Stimulated activated CD4-positive, alpha-beta T cell treated with anti-CD3 and anti-CD28 coated beads, TNF-alpha, amount 100 ng/mL, for 48 hours (primary cell): ENCODE results near the gene HIPK1.

Experiments
- DNase-seq, 3 donors: peaks; one replicate each; pipeline ENCODE4 v3.0.0-alpha.2; 2020; ENCODE audit warnings: low read depth in 3 of 3

HIPK1 gene

DNA sequence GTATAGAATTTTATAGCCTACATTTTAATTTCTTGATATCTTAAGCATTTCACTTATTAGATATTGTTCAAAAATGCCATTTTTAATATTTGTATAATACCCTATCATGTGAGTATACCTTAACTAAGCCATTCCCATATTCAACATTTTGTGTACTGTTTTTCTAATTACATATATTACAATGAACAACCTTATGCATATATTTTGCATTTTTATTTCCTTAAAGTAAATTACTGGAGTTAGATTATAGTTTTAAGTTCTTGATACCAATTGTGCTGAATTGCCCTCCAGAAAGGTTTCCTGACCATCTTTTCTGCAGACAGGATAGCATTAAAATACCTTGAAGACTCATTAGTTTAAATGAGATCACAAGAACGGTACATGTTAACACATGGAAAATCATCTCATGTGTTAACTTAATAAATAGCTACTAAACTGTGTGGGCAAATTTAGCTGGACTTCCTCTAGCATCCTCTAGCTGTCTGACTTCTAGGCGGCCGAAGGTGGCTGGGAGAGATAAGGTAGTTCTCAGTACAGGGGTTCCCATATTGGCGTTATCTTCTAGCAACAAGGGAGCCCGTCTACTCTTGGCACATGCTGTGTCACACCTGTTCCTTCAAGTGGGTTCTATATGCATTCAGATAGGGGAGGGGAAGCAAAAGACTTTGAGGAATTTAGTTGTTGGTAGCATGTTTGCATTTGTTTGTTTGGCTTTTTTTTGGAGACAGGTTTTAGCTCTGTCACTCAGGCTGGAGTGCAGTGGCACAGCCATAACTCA lies 15.0 kb upstream of the HIPK1 start:
- no peak for DNase-seq

DNA sequence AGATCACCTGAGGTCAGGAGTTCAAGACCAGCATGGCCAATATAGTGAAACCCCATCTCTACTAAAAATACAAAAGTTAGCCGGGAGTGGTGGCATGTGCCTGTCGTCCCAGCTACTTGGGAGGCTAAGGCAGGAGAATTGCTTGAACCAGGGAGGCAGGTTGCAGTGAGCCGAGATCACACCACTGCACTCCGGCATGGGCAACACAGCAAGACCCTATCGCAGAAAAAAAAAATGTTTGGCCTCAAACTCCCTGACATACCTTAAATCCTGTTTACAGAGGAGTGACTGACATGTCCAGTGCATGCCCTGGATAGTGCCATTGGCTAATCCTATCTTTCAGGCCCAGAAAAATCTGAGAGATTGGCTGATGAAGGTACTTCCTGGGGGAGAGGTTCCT lies 12.2 kb upstream of the HIPK1 start:
- DNase-seq, result no peak

GRCh38 chr1:113917400-113918082 lies 11.6 kb upstream of the HIPK1 start:
- DNase-seq, result no peak

DNA sequence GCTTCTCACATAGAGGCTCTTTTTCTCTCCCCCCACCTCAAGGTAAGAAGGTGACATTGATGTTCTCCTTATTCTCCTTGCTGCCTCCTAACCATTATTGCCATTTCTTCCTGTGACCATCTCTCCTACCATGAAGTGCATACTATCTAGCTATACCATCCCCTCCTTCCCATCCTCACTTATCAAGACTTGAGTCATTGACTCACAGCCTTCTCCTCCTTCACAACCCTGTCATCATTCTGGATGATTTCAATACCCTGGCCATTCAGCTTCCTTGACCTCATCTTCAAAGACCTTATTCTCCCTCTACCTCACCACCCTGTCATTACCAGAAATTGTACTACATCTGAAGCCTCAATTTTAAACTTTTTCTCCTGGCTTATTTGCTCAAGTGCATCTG lies 10.9 kb upstream of the HIPK1 start:
- no peak for DNase-seq

DNA sequence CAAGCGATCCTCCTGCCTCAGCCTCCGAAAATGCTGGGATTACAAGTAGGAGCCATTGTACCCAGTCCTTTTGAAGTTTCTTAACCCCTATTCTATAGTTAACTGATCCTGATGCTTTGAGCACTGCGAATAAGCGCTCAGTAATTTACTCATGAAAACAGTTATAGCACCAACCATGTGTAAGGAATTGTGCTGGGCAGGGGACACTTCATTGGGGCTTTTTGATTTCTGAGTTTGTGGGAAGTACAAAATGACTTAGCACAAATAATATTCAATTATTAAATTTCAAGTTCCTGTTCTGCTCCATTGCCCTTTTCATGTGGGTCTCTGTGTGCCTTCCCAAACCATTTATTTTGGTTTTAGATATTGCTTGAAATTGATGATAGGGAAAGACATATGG lies 6.2 kb upstream of the HIPK1 start:
- DNase-seq, result no peak

DNA sequence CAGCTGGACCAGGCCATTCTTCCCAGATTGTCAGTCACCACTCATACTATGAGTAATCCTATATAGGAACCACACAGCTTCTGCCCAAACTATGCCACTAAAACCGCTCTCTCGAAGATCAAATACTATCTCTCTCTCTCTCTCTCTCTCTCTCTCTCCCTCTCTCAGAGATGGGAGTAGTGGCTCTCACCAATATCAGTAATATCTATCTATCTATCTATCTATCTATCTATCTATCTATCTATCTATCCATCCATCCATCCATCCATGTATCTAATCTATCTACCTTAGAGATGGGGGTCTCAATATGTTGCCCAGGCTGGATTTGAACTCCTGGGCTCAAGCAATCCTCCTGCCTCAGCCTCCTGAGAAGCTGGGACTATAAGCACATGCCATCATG lies 4.7 kb upstream of the HIPK1 start:
- no peak for DNase-seq

DNA sequence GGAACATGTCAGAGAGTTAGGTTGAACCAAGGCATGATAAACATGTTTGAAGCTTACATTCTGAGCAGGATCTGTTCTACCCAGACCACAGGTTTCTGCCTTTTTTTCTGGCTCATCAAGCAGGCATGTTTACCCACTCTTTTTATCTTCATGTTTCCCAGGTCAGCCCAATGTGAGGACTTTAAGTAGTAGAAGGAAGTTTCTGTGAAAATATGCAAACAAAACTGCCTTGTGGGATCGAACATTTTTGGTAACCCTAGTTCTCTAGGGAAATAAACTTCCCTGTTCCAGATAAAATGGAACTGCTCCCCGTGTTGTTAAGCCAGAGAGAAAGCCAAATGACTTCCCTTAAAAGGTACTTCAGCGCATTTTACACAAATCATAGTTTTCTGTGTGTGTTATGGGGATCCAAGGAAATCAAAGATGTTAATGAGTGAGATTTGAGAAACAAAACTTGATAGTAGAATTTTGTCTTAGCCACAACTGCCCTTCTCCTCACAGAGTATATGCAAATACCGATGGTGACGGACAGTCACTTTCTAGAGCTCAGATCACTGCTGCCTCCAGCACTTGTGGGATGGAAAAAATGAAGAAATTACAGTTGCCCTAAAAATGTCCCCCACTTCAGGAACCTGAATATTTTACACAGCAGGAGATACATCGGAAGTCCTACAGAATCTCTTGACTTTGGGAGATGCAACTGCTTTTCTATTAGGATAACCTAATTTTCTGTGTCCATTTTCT lies 765 bp upstream of the HIPK1 start:
- DNase-seq, result no peak

GRCh38 chr1:113929750-113930498 lies 800 bp downstream of the HIPK1 start:
- DNase-seq, result peak; percentile 26 to 46 (median 45)

GRCh38 chr1:113930499-113931161 lies 1.5 kb downstream of the HIPK1 start:
- DNase-seq, result peak; percentile 34 to 59 (median 53)

DNA sequence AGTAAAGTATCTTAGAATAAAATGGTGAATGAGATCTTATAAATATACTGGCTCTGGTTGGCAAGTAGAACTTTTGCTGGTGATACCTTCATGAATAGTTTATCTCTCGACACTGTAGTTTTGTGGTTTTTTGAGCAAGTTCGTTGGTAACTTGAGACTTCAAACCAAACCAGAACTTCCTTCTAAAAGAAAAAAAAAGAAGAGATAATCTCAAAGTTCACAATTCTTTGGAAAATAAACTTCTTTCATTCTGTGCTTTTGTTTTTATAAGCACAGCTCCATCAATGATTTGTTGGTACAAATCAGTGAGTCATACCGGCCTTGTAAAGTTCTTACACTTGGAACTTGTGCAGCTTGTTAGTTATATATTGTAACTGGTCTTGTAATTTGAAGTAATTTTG lies 2.3 kb downstream of the HIPK1 start:
- no peak for DNase-seq

- no peak for DNase-seq
These were observed 4.9 kb downstream of the HIPK1 start for GRCh38 chr1:113934006-113934405.

DNA sequence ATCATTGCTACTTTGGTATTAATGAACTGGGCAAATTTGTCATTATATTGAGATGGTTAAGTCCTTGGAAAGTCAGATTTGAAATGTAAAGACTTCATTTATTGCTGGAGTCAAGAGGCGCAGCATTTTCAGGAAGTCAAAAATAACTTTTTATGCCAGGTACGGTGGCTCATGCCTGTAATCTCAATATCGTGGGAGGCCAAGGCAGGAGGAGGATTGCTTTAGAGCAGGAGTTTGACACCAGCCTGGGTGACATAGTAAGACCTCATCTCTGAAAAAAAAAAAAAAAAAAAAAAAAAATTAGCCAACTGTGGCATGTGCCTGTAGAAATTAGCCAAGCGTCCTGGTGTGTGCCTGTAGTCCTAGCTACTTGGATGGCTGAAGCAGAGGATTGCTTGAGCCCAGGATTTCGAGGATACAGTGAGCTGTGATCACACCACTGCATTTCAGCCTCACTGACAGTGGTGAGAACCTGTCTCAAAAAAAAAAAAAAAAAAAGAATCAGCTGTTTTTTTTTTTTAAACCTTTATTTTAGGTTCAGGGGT lies 5.5 kb downstream of the HIPK1 start:
- DNase-seq, result no peak

DNA sequence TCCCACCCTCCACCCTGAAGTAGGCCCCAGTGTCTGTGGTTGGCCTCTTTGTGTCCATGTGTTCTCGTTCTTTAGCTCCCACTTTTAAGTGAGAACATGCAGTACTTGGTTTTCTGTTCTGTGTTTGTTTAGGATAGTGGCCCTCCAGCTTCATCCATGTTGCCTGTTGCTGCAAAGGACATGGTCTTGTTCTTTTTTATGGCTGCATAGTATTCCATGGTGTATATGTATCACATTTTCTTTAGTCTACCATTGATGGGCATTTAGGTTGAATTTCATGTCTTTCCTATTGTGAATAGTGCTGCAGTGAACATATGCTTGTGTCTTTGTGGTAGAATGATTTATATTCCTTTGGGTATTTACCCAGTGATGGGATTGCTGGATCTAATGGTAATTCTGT lies 6.1 kb downstream of the HIPK1 start:
- no peak for DNase-seq

DNA sequence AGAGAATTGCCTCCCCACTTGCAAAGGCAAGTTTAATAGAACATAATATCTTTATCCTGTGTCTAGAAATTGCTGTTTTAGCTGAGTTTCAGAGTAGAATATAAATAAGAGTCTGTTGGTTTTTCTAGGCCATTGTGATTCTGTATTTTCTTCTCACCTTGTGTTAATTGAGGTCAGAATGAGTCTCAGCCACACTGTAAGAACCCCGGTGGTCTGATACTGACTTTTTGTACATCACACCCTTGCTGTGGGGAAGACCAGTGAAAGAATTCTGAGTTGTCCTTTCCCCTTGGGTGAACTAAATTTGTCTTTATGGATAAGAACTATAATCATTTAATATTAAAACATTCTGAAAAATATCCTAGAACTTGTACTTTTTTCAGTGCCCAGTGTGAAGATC lies 6.8 kb downstream of the HIPK1 start:
- no peak for DNase-seq

DNA sequence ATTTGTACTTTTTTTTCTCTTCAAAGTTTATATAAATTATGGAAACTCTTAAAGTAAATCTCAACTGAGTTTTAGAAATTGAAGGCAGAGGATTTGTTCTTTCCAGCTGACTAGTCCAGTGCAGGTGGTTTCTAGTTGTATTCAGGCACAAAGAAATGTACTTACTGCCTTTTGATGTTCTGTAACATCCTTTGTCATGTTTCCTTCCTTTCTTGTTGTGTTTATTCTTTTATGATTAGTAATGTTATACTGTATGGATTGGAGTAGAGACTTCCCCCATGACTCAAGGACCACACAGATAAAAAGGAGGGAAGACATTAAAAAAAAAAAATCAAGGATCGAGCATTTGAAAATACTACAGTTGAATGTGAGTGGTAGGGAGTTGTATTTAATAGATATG lies 8.0 kb downstream of the HIPK1 start:
- DNase-seq, result no peak

GRCh38 chr1:113938192-113938591 lies 9.1 kb downstream of the HIPK1 start:
- no peak for DNase-seq

GRCh38 chr1:113940365-113941244 lies 11.5 kb downstream of the HIPK1 start:
- DNase-seq, result peak in 1 of 3 donors; percentile 25

DNA sequence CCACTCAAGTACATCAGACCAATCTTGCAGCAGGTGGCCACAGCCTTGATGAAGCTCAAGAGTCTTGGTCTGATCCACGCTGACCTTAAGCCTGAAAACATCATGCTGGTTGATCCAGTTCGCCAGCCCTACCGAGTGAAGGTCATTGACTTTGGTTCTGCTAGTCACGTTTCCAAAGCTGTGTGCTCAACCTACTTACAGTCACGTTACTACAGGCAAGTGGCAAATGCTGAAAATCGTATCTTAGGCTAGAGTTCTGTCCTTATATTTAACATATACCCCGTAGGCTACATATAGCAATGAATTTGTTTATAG lies 12.1 kb downstream of the HIPK1 start:
- DNase-seq, result no peak

DNA sequence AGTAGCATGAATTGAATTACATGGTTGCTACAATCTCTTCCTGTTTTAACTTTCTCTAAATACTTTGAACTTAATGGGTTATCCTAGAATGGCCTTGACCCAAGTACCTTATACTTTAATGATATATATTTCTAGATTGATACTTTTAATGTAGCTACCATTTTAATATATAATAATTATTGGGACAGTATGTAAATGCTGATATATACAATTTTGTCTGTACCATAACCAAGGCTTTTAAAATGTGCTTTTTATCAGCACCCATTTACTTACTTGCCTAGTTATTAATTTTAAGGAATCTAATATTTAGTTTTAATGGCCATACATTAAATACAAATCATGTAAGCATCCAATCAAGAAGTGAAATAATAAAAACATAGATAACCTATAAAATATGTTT lies 13.4 kb downstream of the HIPK1 start:
- no peak for DNase-seq

GRCh38 chr1:113943028-113943811 lies 14.1 kb downstream of the HIPK1 start:
- no peak for DNase-seq
